BE2C (cell line): ENCODE measurements around the gene EPS8L2.

Experiments used
- DNase-seq: peaks from one replicate; pipeline ENCODE4 v3.0.0-alpha.2; 2020
- H3K27me3 ChIP-seq: fragments of 250-450 bp; sonication (Bioruptor Pico); 2 replicates; pipeline ENCODE4 v1.5.1; 2020; ENCODE audit warnings: mild to moderate bottlenecking
- H3K36me3 ChIP-seq: fragments of 250-450 bp; sonication (Bioruptor Pico); 2 replicates; pipeline ENCODE4 v1.5.1; 2020; ENCODE audit warnings: mild to moderate bottlenecking
- H3K4me1 ChIP-seq: fragments of 250-450 bp; sonication (Bioruptor Pico); 2 replicates; pipeline ENCODE4 v1.5.1; 2020
- H3K4me3 ChIP-seq: 2 replicates; pipeline ENCODE4 v1.5.1; 2011; ENCODE audit warnings: low read depth, low read length
- H3K9me3 ChIP-seq: fragments of 250-450 bp; sonication (Bioruptor Pico); 2 replicates; pipeline ENCODE4 v1.5.1; 2020
- CTCF ChIP-seq: IDR thresholded peaks from 2 replicates; pipeline ENCODE4 v1.5.1; 2012; ENCODE audit warnings: mild to moderate bottlenecking, low read depth, low read length

The EPS8L2 gene

DNA sequence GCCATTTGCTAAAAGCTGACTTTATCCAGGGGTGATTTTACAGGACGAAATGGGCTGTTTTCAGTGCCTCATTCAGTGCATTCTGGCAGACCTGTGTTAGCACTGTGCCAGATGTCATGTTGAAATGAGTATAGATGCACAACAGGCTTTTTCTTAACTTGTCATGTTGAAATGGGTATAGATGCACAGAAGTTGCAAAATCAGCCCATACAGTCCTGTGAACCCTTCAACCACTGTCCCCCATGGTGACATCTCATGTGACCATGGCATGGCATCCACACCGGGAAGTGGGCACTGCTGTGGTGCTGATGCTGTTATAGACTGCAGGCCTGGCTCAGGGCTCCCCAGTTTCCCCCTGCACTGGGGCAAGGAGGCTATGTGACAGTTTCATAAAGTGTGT lies 43.7 kb downstream of the EPS8L2 start:
- H3K4me1 ChIP-seq = no peaks in the 10 kb centered on the region
- no peak for DNase-seq
- no peaks in the 10 kb centered on the region; the same call in 1 of the 2 replicates for H3K36me3 ChIP-seq
- H3K9me3 ChIP-seq = no peaks in the 10 kb centered on the region
- H3K27me3 ChIP-seq = no peaks in the 10 kb centered on the region
- no peak for TF ChIP-seq CTCF
- no peak overlapping the region for H3K4me3 ChIP-seq

DNA sequence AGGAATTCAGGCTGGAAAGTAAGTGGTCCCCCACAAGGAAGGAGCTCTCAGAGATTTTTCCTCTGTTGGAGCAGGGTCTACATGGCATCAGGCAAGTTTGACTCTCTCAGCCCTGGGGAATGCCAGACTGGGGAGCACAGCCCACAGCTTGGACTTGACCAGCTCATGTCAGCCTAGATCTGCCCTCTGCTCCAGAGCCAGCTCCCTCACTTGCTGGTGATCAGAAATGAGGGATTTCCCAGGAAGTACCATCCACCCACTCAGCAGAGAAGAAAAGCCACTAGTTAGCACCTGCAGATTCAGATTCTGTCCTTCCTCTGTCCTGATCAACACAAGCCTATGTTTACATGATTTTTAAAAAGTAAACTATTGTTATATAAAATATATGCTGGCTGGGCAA lies 54.2 kb downstream of the EPS8L2 start:
- no peaks in the 10 kb centered on the region for H3K4me1 ChIP-seq
- TF ChIP-seq CTCF = no peak
- no peak overlapping the region for H3K4me3 ChIP-seq
- H3K36me3 ChIP-seq = peaks cover 37% of the 10 kb centered on the region
- no peak for DNase-seq
- no peaks in the 10 kb centered on the region for H3K27me3 ChIP-seq
- H3K9me3 ChIP-seq = no peaks in the 10 kb centered on the region

- Histone ChIP-seq H3K36me3 (peaks cover 43% of the 10 kb centered on the region), H3K4me1 (no peaks in the 10 kb centered on the region), H3K27me3 (no peaks in the 10 kb centered on the region), H3K9me3 (no peaks in the 10 kb centered on the region), H3K4me3 (no peak overlapping the region)
- no peak for DNase-seq
- TF ChIP-seq CTCF = no peak
Measured at GRCh38 chr11:761526-762108, 55.6 kb downstream of the EPS8L2 start.

DNA sequence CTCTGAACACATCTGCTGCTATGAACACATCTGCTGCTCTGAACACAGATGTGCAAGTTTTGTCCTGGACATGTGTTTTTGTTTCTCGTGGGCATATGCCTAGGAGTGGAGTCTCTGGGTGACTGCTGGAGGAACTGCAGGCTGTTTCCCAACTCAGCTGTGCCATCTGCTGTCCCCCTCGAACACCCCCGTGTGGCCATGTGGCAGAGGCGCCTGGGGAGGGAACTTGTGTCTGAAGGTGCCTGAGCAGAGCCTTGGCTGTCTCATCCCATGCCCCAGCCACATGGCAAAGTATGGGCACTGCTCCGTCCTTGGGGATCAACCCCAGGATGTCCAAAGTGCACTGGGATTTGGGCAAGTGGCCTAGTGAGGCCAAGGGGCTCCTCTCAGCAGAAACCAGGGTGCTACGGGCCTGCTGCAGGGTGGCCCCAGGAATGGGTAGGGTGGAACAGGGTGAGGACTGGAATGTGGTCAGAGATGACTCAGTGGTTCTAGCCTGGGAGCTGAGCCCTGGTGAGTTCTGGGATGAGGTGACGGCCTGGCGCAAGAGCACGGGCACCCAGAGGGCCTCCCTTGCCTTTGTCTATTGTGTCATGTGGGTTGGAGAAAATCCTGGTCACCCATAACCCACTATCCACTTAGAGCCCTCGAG lies 56.5 kb downstream of the EPS8L2 start:
- Histone ChIP-seq H3K27me3 (no peaks in the 10 kb centered on the region), H3K4me3 (no peak overlapping the region), H3K4me1 (no peaks in the 10 kb centered on the region), H3K36me3 (peaks cover 43% of the 10 kb centered on the region), H3K9me3 (no peaks in the 10 kb centered on the region)
- no peak for DNase-seq
- TF ChIP-seq CTCF = peak; percentile 18; the same call in 1 of the 2 replicates

GRCh38 chr11:763073-763463 lies 57.0 kb downstream of the EPS8L2 start:
- Histone ChIP-seq H3K4me1 (no peaks in the 10 kb centered on the region), H3K27me3 (no peaks in the 10 kb centered on the region), H3K36me3 (peaks cover 43% of the 10 kb centered on the region), H3K9me3 (no peaks in the 10 kb centered on the region), H3K4me3 (no peak overlapping the region)
- DNase-seq = no peak
- TF ChIP-seq CTCF = no peak

- no peak for DNase-seq
- no peak for TF ChIP-seq CTCF
- H3K4me3 ChIP-seq = no peak overlapping the region
- H3K36me3 ChIP-seq = peaks cover 43% of the 10 kb centered on the region
- no peaks in the 10 kb centered on the region for H3K9me3 ChIP-seq
- no peaks in the 10 kb centered on the region for H3K4me1 ChIP-seq
- no peaks in the 10 kb centered on the region for H3K27me3 ChIP-seq
Measured at GRCh38 chr11:763549-764321, 57.7 kb downstream of the EPS8L2 start.
